ENCODE data around the gene RPL29.

Gene RPL29

DNA sequence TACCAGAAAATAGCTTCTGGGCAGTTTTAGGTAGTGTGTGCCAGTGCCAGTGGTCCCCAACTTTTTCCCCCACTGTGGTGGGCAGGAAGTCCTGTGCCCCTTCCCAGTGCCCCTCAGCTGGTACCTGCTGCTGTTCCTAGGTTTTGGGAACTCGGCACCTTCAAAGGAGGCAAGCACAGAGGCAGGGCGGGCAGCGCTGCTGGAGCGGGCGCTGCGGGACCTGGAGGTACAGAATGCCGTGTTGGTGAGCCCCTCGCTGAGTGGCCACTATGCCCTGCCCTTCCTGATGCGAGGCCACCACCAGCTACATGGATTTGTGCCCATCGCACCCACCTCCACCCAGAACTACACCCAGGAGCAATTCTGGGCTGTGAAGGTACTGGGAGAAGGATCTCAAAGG lies 15.4 kb downstream of the RPL29 start:
- no peak for DNase-seq

DNA sequence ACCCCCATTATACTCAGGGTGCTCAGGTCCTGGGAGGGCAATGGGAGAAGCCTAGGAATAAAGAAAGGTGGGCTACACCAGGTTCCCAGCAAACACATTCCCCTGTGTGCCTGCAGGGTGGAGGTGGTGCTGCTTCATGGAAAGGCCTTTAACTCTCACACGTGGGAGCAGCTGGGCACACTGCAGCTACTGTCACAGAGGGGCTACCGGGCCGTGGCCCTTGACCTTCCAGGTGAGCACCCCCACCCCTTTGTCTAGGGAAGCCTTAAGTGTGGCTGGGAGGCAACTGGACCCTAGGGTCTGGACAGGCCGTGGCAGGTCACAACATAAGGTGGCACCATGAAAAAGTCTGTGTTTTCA lies 17.6 kb downstream of the RPL29 start:
- DNase-seq, result no peak

GRCh38 chr3:51977446-51978142 lies 18.1 kb downstream of the RPL29 start:
- no peak for DNase-seq

DNA sequence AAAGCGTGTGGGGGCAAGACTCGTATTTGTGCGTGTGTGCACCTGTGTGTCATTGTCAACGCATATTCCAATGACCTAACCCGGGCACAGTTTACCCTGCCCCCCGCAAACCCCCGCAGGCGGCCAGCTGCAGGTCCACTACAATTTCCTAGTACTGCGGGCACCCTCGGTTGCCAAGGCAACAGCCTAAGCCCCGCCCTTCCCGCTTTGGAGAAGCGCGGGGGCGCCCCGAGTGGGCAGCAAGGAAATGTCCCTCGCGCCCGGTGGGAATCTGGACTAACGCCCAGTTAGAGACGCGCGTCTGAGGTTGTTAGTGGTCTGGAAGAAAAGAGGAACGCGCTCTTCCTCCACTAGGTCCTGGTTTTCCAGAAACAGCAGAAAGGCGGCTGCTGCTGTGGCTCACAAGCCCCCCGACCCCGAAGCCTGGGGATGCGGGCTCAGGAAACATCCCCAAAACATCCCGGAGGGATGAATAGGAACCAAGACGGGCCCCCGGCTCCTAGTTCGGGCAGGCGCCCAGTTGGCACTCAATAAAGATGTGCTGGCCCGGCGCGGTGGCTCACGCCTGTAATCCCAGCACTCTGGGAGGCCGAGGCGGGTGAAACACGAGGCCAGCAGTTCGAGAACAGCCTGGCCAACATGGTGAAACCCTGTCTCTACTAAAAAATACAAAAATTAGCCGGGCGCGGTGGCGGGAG lies 19.7 kb downstream of the RPL29 start:
- peak; percentile 58 for DNase-seq

- DNase-seq, result peak; percentile 68
Measured at GRCh38 chr3:51974963-51975851, 20.5 kb downstream of the RPL29 start, which contains the start of gene ABHD14A. ABHD14A (plus strand) TSS chr3:51975064; CDS start chr3:51975136, 72 bp downstream.

DNA sequence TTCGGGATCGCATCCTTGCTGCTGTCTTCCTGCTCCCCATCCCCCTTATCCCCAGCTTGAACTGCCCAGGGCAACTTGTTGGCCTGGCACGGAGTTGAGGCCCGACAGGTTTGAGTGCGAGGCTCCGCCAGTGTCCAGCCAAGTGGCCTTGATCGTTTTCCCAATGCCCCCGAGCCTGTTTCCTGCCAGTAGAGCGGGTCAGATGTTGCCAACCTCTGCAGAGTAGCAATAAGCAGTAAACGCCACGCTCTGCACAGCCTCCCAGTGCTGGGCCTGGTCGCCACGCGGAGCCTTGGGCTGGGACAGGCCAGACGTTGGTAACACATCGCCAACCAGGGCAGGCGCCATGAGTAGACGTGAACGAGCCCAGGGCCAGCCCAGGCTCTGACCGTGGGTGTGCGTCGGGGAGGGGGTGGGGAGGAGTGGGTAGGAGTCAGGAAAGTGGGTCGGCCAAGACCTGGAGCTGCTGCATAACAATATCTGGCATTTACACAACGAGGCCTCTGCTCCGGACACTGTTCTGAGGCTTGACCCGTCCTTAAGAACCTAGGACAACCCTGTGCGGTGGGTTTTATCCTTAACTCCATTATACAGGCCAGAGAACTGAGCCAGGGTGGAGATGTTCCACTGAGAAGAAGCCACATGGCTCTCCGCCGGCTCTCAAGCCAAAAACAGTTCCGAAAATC lies 21.3 kb downstream of the RPL29 start:
- DNase-seq, result no peak

- no peak for DNase-seq
Measured at GRCh38 chr3:51971350-51971749, 24.3 kb downstream of the RPL29 start.

DNA sequence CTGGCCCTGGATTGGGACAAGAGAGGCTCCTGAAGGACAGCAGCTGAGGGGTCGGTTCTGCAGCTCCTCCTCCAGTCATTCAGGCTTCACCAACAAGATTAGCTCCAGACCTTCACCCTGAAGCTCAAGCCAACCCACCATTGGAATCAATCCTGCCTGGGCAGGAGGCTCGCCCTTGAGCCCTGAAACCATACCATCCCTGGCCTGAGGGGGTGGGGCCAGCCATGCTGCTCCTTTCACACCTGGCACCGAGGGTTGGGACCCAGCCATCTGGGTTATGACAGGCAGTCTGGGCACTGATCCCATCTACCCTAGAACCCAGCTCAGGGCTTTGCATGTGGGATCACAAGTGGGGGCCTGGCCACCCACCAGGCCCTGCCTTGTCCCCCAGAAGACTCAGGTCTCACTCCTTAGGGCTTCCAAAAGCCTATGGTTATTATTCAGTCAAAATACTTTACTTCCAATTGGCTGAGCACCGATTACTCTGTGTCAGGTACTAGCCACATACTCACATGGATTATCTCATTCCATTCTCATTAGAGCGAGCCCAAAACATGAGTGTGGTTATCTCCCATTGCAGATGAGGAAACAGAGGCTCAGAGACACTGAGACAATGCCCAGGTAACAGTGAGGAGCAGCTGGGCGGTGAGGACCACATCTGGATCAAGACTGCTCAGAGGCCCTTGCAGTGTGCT lies 24.9 kb downstream of the RPL29 start:
- no peak for DNase-seq

- no peak for DNase-seq
Measured at GRCh38 chr3:51969841-51970240, 25.9 kb downstream of the RPL29 start.

DNA sequence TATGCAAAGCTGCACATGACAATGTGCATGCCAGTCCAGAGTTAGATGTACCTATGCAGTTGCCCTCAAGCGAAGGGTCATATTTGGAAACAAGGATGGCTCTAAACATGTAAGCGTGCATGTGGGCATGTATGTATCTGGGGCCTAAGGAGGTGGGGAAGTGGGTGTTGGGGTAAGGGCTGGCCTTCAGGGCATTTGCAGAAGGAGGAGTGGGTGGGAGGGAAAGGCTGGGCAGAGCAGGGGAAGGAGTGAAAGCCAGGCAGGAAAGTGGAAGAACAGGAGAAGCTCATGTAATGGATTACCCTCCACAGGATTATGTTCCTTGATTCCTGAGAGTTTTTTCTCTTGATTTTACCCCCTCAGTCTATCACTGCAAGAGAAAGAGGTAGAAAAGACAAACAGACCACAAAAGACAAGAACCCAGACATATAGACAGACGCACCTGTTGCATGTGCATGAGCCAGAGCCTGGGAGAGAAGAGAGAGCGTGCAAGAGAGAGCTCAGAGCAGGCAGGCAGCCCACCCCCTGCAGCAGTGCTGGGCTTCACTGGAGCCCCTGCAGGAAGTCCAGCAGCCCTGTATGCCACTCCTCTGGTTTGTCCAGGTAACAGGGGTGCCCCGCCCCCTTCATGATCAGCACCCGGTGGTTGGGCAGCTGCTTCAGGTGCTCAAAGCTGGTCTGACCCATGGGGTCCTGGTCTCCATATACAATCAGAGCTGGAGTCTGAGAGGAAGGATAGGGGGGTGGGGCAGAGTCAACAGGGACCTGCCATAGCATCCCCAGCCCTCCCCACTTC lies 26.6 kb downstream of the RPL29 start:
- no peak for DNase-seq

DNA sequence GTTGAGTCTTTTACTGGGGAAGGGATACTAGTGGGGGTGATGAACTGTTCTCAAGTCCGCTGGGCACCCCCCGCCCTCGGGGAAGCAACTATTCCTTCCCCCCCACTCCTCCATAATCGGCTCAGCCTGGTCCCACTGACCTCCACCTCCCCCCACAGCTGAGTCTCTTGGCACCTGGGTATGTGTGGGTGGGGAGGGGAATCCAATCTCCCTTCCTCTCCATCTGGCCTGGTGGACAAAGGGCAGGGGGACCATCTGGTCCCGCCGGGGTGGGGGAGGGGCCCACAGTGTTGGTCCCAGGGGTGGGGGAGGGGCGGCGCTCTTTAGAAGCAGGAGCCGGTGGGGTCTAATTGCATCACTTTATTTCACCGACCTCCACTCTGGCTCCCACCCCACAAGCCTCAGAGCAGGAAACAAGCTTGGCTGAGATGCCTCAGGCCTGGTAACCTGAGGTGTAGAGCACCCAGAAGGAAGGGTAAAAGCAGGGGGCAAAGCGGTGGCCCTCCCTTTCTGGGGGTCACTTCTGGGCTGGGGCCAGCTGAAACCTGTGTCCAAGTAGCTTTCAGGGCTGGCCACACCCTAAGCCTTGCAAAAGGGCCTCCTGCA lies 27.4 kb downstream of the RPL29 start:
- DNase-seq, result no peak

GRCh38 chr3:51967384-51968169 lies 28.1 kb downstream of the RPL29 start, which contains the start of gene PCBP4:
PCBP4 (minus strand) TSS chr3:51967454; CDS start chr3:51961240, 6,214 bp downstream.
- DNase-seq, result no peak

DNA sequence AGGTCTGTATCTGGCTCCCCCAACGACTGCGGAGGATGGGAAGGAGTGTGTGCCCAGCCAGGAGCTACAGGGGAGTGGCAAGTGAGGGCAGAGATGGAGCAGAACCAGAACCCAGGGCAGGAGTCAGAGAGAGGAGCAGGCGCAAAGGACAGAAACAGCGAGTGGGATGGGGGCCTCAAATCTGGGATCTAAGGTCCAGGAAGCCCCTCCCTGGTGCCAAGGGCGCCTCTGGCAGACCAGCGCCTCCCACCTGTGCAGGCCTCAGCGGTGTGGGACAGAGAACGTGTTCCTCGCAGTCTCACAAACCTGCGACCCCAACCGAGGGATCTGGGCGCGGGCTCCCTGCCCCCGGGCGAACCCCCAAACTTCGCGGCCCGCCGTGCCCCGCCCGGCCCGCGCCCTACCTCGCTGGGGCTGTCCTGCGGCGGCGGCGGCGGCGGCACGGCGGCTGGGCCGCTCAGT lies 28.7 kb downstream of the RPL29 start:
- DNase-seq, result no peak

- no peak for DNase-seq
Measured at GRCh38 chr3:51966486-51966885, 29.2 kb downstream of the RPL29 start.

- no peak for DNase-seq
Measured at GRCh38 chr3:51966016-51966415, 29.7 kb downstream of the RPL29 start.

DNA sequence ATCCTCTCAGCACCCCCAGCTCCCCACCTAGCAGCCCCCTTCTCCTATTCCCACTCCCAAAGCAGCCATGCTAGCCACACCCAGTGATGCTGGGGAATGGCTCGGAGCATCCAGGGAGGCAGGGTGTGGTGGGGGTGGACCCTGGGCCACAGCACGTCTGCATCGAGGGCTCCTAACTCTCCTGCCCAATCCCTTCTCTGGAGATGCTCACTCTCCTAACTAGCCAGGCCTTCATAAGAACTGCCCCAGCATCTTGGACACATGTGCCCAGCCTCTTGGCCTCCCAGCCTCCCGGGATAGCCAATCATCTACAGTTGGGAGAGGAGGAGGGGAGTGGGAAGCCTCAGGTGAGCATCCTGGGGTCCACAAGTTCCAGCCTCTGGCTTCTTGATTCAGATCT lies 31.2 kb downstream of the RPL29 start:
- DNase-seq, result no peak

DNA sequence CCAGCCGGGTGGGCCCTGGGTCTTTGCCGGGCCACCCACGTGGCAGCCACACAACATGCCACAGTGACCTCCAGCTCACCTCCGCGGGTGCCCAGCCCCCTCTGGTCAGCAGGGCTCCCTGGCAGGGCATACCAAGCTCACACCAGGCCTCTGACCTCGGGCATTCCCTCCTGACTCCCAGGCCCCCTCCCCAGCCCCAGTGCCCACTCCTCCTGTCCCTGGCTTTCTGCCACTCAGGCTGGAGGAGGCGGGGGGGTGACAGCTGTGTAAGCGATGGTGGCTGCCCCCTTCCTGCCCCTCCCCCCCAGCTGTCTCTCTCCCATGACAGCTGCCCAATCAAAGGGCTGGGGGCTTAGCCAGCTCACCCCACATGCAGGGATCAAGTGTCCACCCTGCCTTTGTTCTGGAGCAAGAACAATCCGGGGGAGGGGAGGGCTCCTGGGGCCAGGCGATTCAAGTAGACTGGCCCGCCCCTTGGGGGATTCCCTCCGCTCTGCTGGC lies 31.7 kb downstream of the RPL29 start:
- no peak for DNase-seq

- no peak for DNase-seq
Measured at GRCh38 chr3:51962854-51963530, 32.7 kb downstream of the RPL29 start.

All from inflammatory macrophage treated with lipopolysaccharide for 4 hours (primary cell).